Measurements from ENCODE around the gene CACNA2D4.

The CACNA2D4 gene

DNA sequence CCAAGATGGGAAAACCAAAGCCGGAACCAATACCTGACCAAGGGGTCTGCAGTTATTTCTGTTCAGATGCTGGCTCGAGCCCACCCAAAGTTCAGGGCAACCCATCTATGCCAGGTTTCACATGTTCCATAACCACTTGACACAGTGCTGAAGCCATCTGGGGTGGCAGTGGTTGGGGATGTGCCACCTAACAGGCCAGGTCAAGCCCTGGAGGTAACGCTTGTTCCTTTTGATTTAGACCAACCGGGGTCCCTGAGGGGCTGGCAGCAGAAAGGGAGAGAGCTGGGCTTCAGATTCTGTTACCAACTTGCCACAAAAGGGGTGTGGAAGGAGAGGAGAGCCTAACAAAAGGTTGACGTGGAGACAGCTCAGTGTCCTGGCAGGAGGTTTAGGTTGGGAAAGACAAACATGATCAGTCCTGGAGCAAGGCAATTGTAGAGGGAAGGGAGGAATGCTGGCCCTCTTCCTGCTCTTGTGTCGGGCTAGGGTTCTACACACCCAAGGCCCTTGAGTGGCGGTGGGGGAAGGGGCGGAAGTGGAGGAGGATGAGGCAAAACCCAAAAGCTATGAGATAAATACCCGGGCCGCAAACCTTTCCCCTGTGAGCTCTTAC is 31.9 kb downstream of the CACNA2D4 start:
- DNase-seq (ENCODE audit: low read depth in 3 of 3, low spot score in 1 of 3), result no peak

- no peak for DNase-seq (ENCODE audit: low read depth in 3 of 3, low spot score in 1 of 3)
Measured at GRCh38 chr12:1885599-1886245, 32.7 kb downstream of the CACNA2D4 start.

DNA sequence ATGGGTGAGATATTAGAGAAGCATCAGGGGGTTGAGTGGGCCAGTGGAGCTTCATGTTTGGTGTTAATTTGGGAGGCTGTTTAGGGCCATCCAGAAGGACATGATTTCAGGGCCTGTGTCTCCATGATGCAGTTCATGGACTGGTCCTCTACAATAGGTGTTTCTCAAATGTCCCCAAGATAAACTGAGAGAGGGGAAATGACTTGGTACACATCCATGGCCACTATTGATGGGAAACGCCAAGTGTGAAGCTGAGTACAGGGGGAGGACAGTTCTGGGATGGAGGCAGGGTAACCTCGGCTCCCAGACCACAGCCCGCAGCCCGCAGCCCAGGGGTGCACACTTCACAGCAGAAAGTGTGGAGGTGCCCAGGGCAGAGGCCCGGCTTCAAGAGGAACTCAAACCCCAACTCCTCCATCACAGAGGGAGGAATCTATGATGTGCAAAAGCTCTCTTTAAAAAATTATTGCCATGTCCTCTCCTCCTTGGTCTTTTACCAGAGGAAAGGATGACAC is 33.3 kb downstream of the CACNA2D4 start:
- no peak for DNase-seq (ENCODE audit: low read depth in 3 of 3, low spot score in 1 of 3)

DNA sequence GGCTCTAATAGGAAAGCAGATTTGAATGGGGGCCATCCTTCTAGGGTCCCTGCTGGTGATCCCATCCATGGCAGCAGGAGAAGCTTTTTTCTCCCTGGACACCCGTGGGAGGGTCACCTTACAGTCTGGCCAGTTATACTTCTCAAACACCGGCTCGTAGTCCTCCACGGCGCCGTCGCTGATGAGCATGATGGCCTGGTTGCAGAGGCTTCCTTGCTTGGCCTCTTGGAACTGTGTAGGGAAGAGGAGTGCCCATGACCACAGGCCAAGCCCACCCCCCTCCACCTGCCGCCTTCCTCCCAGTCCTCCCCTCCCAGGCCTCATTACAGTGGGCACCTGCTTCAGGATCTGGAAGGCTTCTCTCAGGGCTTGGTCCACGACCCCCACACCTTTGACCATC is 33.8 kb downstream of the CACNA2D4 start:
- no peak for DNase-seq (ENCODE audit: low read depth in 3 of 3, low spot score in 1 of 3)

- DNase-seq (ENCODE audit: low read depth in 3 of 3, low spot score in 1 of 3), result no peak
Measured at GRCh38 chr12:1883513-1883912, 34.9 kb downstream of the CACNA2D4 start.

- DNase-seq (ENCODE audit: low read depth in 3 of 3, low spot score in 1 of 3), result no peak
Measured at GRCh38 chr12:1882850-1883470, 35.5 kb downstream of the CACNA2D4 start.

DNA sequence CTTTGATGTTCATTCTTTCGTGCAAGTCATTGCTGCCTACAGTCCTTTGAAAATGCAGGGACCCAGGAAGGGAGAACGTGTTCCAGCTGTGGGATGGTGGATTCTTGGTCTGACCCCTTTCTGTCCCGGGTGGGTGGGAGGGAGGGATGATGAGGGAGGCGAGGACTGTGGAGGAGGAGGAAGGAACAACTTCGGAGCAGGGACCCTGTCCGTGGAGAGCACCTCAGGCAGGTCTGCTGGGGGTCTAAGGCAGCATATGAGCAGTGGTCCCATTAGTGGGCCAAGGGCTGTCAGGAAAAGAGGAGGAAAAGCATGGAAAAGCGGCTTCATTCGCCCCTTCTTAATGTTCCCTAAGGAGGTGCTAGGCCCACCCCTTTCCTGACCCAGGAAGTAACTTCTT is 36.0 kb downstream of the CACNA2D4 start:
- DNase-seq (ENCODE audit: low read depth in 3 of 3, low spot score in 1 of 3), result no peak

DNA sequence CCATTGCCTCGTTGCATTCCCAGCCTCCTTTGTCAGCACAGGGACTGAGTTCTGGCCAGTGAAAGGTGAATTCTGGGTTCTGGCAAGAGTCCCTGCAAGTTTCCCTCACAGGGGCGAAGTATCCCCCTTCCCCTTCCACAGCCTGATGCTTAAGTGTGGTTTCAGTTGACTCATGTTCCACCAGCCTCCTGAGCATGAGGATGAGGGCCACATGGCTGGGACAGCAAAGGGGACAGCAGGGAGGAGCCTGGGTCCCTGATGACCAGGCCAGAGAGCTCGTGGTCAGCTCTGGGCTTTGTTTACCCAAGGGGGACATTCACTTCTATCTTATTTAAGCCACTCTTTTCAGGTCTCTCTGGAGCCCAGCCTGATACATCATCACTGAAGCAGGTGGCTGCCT is 36.5 kb downstream of the CACNA2D4 start:
- no peak for DNase-seq (ENCODE audit: low read depth in 3 of 3, low spot score in 1 of 3)

- DNase-seq (ENCODE audit: low read depth in 3 of 3, low spot score in 1 of 3), result no peak
Measured at GRCh38 chr12:1881301-1881700, 37.2 kb downstream of the CACNA2D4 start.

DNA sequence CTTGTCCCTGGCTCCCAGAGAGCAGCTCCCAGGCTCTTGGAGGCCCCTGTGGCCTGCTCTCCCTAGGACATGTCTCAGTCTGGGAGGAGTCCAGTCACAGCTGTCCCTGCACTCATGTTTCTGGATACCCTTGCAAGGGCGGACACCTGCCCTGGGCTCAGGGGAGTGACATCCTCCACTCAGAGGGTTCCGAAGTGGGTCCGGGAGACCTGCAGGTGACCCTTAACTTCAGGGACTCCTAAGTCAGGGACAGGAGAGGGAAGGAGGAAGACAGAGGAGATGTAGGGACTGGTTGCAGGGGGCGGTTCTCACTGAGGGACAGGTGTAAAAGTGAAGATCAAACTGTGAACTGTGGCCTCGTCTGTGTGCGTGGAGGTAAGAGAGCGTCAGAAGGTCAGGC is 37.6 kb downstream of the CACNA2D4 start:
- no peak for DNase-seq (ENCODE audit: low read depth in 3 of 3, low spot score in 1 of 3)

GRCh38 chr12:1880153-1880845 is 38.2 kb downstream of the CACNA2D4 start:
- no peak for DNase-seq (ENCODE audit: low read depth in 3 of 3, low spot score in 1 of 3)

- DNase-seq (ENCODE audit: low read depth in 3 of 3, low spot score in 1 of 3), result no peak
Measured at GRCh38 chr12:1879633-1880032, 38.8 kb downstream of the CACNA2D4 start.

DNA sequence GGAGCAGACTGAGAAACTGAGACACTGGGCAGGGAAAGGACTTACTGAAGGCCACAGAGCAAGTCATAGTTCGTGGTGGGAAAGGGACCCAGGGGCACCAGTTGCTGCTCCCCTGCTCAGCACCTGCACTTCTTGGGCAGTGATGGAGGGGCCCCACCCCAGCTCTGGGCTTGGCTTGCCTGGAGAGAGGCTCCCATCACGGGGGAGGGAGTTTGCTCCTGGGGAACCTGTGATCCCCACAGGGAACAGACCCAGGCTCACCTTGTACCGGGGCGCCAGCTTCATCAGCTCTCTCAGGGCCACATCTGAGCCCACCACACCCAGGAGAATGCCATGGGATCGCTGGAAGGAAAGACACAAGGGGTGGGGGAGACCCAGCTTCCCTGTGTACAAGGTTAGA is 39.8 kb downstream of the CACNA2D4 start:
- no peak for DNase-seq (ENCODE audit: low read depth in 3 of 3, low spot score in 1 of 3)

- DNase-seq (ENCODE audit: low read depth in 3 of 3, low spot score in 1 of 3), result no peak
Measured at GRCh38 chr12:1878214-1878613, 40.2 kb downstream of the CACNA2D4 start.

- no peak for DNase-seq (ENCODE audit: low read depth in 3 of 3, low spot score in 1 of 3)
Measured at GRCh38 chr12:1877169-1877878, 41.1 kb downstream of the CACNA2D4 start.

DNA sequence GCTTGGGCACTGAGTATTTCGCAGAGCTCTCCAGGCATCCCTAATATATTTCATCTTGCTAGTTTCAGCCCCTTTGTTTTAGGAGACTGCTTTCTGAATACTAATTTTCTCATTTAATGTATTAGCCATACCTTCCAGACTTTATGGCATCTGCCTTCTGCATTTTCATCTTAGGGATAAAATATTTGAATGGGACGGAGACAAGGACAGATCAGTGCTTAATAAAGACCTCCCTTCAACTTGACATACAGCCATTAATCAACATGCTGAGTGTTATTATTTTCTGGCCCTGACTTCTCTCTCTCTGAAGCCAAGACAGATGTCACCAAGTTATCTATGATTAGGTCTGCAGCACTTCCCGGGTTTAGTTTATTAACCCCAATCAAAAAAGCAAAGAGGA is 42.4 kb downstream of the CACNA2D4 start:
- DNase-seq (ENCODE audit: low read depth in 3 of 3, low spot score in 1 of 3), result no peak

GRCh38 chr12:1875608-1876007 is 42.8 kb downstream of the CACNA2D4 start:
- no peak for DNase-seq (ENCODE audit: low read depth in 3 of 3, low spot score in 1 of 3)

DNA sequence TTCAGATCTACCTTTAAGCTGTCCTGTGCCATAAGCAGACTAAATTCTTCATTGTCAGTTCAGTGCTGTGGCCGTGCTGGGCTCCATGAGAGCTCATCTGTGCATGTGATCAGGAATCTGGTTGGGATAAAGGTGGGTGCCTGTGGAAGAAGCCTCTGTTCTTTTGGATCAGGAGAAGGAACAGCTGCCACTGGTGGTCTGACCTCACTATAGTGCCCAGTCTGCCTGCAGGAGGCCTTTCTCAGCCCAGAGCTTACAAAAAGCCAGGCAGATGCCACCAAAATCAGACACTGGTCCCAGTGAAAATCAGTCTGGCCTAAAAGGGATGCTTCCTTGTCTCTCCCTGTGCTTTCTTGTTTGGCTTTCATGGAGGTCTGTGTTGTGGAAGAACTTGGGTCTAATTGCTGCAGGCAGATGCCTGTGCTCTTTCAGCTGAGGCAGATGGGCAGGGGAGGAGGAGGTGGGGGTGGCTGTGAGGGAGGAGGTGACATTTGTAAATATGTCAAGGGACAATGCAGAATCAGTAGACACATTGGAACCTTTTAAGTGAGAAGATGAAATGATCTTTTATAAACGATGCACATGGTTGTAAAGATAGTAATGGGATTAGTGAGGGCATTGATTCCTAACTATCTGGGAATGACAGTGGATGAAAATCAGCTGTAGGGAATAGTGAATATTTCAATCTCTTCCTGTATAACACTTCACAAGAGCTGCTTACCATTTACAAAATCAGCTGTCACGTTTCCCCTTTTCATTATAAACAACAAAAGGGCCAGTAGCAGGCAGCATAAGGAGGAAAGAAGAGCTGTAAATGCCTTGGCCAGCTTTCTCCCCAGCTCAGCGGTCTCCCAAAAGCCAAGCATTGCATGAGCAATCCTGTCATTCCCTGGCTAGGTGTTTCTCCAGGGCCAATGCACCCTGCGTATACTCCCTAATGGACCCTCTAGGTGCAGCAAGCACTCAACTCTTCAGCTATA is 44.6 kb downstream of the CACNA2D4 start:
- no peak for DNase-seq (ENCODE audit: low read depth in 3 of 3, low spot score in 1 of 3)

DNA sequence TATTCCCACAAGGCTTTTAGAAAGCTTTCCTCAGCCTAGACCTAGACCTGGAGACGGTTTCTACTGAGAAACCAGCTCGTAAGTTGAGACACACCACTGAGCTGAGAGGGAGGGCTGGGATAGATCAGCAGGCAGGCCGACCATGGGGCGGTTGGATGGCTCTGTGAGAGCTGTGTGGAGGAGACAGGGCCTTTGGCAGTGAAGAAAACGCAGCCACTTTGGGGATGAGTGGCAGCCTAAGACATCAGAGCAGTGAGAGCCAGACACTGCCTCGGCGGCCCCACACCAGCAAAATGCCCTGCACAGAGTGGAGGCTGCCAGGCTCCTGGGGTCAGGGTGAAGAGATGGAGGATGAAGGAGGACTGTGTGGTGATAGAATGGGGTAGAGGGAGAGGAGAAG is 46.0 kb downstream of the CACNA2D4 start:
- DNase-seq (ENCODE audit: low read depth in 3 of 3, low spot score in 1 of 3), result no peak

- no peak for DNase-seq (ENCODE audit: low read depth in 3 of 3, low spot score in 1 of 3)
Measured at GRCh38 chr12:1872001-1872400, 46.5 kb downstream of the CACNA2D4 start.
